Measurements from ENCODE around the gene FBXO5. TPM values are rescaled to one million over a fixed set of nuclear protein-coding genes. Genes with fewer than 3 reads are reported as not detected.
"Not testable (repeated sequence)": the region's sequence is repeated elsewhere in the genome, so short reads cannot be mapped to it uniquely, and the experiment has no call there.

FBXO5 gene
- total RNA-seq, 2 experiments from 2014 or later, result 40.9 to 44.0 TPM

DNA sequence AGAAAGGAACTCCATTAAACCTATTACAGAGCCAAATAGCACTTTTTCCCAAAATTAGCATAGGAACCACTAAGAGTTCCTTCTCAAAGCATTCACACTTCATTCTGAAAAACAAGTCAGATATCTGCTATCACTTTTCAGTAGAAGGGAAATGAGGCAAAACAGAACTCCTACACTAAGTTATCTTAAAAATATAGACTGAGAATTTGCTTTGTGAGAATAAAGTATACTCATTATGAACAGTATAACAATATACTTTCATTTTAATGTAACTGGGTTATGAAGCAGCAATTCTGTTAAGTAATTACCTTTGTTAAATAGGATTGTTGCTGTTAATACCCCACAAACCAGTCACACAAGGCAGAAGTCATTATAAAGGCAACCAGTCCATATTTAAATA is 11.0 kb upstream of the FBXO5 start:
- H3K27me3 Mint-ChIP-seq, result no peaks in the 10 kb centered on the region
- ChIA-PET POLR2A (no interaction called here), CTCF (no interaction called here)
- H3K27ac Mint-ChIP-seq, result peak overlapping the region; percentile 79
- no peaks in the 10 kb centered on the region for H3K9me3 Mint-ChIP-seq
- peaks cover 50% of the 10 kb centered on the region for H3K4me1 Mint-ChIP-seq (ENCODE audit: low read depth)
- intact Hi-C loops (cut with micrococcal nuclease), result no loop called here
- H3K36me3 Mint-ChIP-seq (ENCODE audit: low read depth), result peaks cover 46% of the 10 kb centered on the region
- ATAC-seq (peak; percentile 34), DNase-seq (no peak)
- no peak overlapping the region for H3K4me3 Mint-ChIP-seq
- TF ChIP-seq, protein P1, sequence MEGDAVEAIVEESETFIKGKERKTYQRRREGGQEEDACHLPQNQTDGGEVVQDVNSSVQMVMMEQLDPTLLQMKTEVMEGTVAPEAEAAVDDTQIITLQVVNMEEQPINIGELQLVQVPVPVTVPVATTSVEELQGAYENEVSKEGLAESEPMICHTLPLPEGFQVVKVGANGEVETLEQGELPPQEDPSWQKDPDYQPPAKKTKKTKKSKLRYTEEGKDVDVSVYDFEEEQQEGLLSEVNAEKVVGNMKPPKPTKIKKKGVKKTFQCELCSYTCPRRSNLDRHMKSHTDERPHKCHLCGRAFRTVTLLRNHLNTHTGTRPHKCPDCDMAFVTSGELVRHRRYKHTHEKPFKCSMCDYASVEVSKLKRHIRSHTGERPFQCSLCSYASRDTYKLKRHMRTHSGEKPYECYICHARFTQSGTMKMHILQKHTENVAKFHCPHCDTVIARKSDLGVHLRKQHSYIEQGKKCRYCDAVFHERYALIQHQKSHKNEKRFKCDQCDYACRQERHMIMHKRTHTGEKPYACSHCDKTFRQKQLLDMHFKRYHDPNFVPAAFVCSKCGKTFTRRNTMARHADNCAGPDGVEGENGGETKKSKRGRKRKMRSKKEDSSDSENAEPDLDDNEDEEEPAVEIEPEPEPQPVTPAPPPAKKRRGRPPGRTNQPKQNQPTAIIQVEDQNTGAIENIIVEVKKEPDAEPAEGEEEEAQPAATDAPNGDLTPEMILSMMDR (IDR thresholded peaks at IDR 0.05), result no peak

DNA sequence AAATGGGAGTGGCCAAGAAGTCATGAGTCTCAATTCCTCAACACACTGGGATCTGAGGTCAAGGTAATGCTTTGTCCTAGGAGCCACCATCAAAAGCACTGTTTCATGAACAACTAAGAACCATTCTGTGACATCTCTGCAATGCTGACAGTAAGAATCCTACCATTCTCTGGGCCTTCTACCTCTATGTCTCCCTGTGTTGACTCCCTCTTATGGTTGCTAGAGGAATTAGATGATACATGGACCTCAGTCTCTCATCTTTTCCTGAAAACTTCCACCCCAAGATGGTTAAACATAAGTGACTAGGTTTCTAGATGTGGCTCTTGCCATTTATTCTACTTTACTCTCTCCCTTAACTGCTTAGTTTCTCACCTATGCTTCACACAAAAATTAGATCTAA is 10.6 kb upstream of the FBXO5 start:
- Mint-ChIP-seq H3K9me3 (no peaks in the 10 kb centered on the region), H3K27ac (peak overlapping the region; percentile 79), H3K27me3 (no peaks in the 10 kb centered on the region), H3K4me1 (ENCODE audit: low read depth) (peaks cover 46% of the 10 kb centered on the region), H3K36me3 (ENCODE audit: low read depth) (peaks cover 45% of the 10 kb centered on the region), H3K4me3 (no peak overlapping the region)
- POLR2A ChIA-PET, result no interaction called here
- DNase-seq, result no peak
- CTCF ChIA-PET, result no interaction called here
- TF ChIP-seq, protein P1 (IDR thresholded peaks at IDR 0.05), result no peak
- ATAC-seq, result peak; percentile 62
- intact Hi-C loops (cut with micrococcal nuclease), result no loop called here

DNA sequence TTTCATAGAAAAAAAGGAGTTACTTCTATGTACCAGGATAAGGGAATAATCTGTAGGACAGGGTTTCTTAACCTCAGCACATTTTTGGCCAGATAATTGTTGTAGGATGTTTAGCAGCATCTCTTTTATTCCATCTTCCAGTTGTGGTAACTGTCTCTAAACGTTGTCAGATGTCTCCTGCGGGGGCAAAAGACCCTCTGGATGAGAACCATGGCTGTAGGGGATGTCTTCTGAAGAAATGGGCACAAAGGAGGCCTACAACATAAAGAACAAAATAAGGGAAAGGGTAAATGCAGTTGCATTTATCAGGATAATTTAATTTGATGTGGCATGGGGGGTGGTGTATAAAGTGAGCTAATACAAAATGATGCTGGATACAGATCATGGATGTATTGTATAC is 4.1 kb upstream of the FBXO5 start:
- H3K36me3 Mint-ChIP-seq (ENCODE audit: low read depth), result peaks cover 36% of the 10 kb centered on the region
- peak overlapping the region; percentile 72 for H3K27ac Mint-ChIP-seq
- POLR2A ChIA-PET, result interaction anchor here (2.3 to 4.6 kb wide), 2 partner anchors 11 to 15 kb away, joined by 16 to 34 read pairs; partner anchors contain the start of gene MTRF1L
- intact Hi-C loops (cut with micrococcal nuclease), result no loop called here
- no peaks in the 10 kb centered on the region for H3K9me3 Mint-ChIP-seq
- ATAC-seq, result no peak
- no peak overlapping the region for H3K4me3 Mint-ChIP-seq
- TF ChIP-seq, protein P1 (IDR thresholded peaks at IDR 0.05), result no peak
- CTCF ChIA-PET, result interaction anchor here (1.2 kb wide), 1 partner anchor 14 kb away, joined by 3 read pairs; no protein-coding TSS in a partner anchor
- no peak for DNase-seq
- peaks cover 22% of the 10 kb centered on the region for H3K4me1 Mint-ChIP-seq (ENCODE audit: low read depth)
- H3K27me3 Mint-ChIP-seq, result no peaks in the 10 kb centered on the region

DNA sequence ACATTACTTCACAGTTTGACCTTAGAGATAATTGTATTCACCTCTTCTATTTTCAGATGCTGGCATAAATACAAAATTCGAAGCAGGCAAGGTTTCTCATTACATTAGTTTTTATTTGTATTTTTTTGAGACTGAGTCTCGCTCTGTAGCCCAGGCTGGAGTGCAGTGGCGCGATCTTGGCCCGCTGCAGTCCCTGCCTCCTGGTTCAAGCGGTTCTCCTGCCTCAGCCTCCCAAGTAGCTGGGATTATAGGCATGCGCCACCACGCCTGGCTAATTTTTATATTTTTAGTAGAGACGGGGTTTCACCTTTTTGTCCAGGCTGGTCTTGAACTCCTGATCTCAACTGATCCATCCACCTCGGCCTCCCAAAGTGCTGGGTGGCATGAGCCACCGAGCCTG is 2.5 kb upstream of the FBXO5 start:
- ATAC-seq; intact Hi-C loops (cut with micrococcal nuclease); H3K9me3 Mint-ChIP-seq; H3K27me3 Mint-ChIP-seq; DNase-seq: not testable (repeated sequence)
- peaks cover 29% of the 10 kb centered on the region for H3K4me1 Mint-ChIP-seq (ENCODE audit: low read depth)
- CTCF ChIA-PET, result interaction anchor here (0.9 kb wide), 1 partner anchor 14 kb away, joined by 3 read pairs; no protein-coding TSS in a partner anchor
- H3K27ac Mint-ChIP-seq, result peak overlapping the region; percentile 99
- H3K4me3 Mint-ChIP-seq, result peak overlapping the region; percentile 85
- peaks cover 42% of the 10 kb centered on the region for H3K36me3 Mint-ChIP-seq (ENCODE audit: low read depth)
- POLR2A ChIA-PET, result interaction anchor here (0.6 to 4.6 kb wide), 4 partner anchors 12 to 1324 kb away, joined by 3 to 34 read pairs (median 10); partner anchors contain the start of gene MTRF1L

DNA sequence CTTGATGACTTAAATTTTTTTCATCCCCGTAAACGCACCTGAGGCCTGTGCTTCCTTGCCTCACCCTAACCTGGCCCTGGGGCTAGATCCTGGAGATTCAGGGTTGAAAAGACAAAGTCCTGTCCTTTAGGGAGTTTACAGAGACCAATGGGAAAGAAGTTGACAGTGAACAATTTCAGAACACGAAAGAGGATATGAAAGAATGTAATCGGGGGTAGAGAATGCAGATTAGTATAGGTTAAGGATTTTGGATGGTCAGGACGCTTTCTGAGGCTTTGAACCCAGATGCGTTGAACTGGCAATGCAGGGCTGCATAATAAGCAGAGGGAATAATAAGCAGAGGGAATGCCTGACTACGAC is 1.7 kb upstream of the FBXO5 start:
- Mint-ChIP-seq H3K4me3 (peak overlapping the region; percentile 85), H3K27me3 (no peaks in the 10 kb centered on the region), H3K27ac (peak overlapping the region; percentile 99), H3K4me1 (ENCODE audit: low read depth) (peaks cover 32% of the 10 kb centered on the region), H3K9me3 (no peaks in the 10 kb centered on the region), H3K36me3 (ENCODE audit: low read depth) (peaks cover 44% of the 10 kb centered on the region)
- no peak for DNase-seq
- TF ChIP-seq, protein P1 (IDR thresholded peaks at IDR 0.05), result no peak
- intact Hi-C loops (cut with micrococcal nuclease), result loop anchor here (5.0 kb wide), 1 partner anchor 1532 kb away; the partner anchor contains the start of gene RMND1
- ATAC-seq, result no peak
- ChIA-PET POLR2A (interaction anchor here (0.7 to 4.6 kb wide), 3 partner anchors 12 to 128 kb away, joined by 3 to 34 read pairs (median 20); partner anchors contain the start of gene MTRF1L), CTCF (no interaction called here)
